GM18499 (cell line): Measurements from ENCODE around the gene MYLK4.

ENCODE experiments used
- ATAC-seq: cut with Tn5 transposase; IDR thresholded peaks from one replicate; pipeline ENCODE4 v1.9.1; 2021; ENCODE audit warnings: moderate number of reproducible peaks; ENCODE audit not compliant: insufficient read depth, unreplicated experiment

The MYLK4 gene

GRCh38 chr6:2667617-2668016 lies 83.1 kb downstream of the MYLK4 start:
- ATAC-seq, result no peak

GRCh38 chr6:2666906-2667575 lies 83.7 kb downstream of the MYLK4 start:
- no peak for ATAC-seq

GRCh38 chr6:2665146-2666070 lies 85.3 kb downstream of the MYLK4 start:
- ATAC-seq, result no peak

GRCh38 chr6:2663123-2663522 lies 87.6 kb downstream of the MYLK4 start:
- no peak for ATAC-seq

GRCh38 chr6:2661651-2662050 lies 89.1 kb downstream of the MYLK4 start:
- ATAC-seq, result no peak

- no peak for ATAC-seq
These were observed 90.8 kb downstream of the MYLK4 start for GRCh38 chr6:2659882-2660281.

- no peak for ATAC-seq
These were observed 91.3 kb downstream of the MYLK4 start for GRCh38 chr6:2659381-2659780.

- peak; percentile 61 for ATAC-seq
These were observed 91.9 kb downstream of the MYLK4 start for GRCh38 chr6:2658788-2659187.

- ATAC-seq, result no peak
These were observed 94.2 kb downstream of the MYLK4 start for GRCh38 chr6:2656460-2657079.

GRCh38 chr6:2655844-2656433 lies 94.8 kb downstream of the MYLK4 start:
- ATAC-seq, result no peak

- no peak for ATAC-seq
These were observed 97.2 kb downstream of the MYLK4 start for GRCh38 chr6:2653369-2654032.

- ATAC-seq, result no peak
These were observed 98.1 kb downstream of the MYLK4 start for GRCh38 chr6:2652611-2653010.

GRCh38 chr6:2651961-2652360 lies 98.8 kb downstream of the MYLK4 start:
- no peak for ATAC-seq

GRCh38 chr6:2651536-2651935 lies 99.2 kb downstream of the MYLK4 start:
- ATAC-seq, result no peak

GRCh38 chr6:2646346-2646745 lies 104.4 kb downstream of the MYLK4 start:
- ATAC-seq, result no peak

GRCh38 chr6:2643935-2644539 lies 106.7 kb downstream of the MYLK4 start:
- ATAC-seq, result no peak

GRCh38 chr6:2643130-2643529 lies 107.6 kb downstream of the MYLK4 start:
- ATAC-seq, result no peak

- ATAC-seq, result no peak
These were observed 109.5 kb downstream of the MYLK4 start for GRCh38 chr6:2641044-2641725.

GRCh38 chr6:2640551-2640950 lies 110.2 kb downstream of the MYLK4 start:
- ATAC-seq, result no peak
